Measurements from ENCODE around the gene HEXD.

DNA sequence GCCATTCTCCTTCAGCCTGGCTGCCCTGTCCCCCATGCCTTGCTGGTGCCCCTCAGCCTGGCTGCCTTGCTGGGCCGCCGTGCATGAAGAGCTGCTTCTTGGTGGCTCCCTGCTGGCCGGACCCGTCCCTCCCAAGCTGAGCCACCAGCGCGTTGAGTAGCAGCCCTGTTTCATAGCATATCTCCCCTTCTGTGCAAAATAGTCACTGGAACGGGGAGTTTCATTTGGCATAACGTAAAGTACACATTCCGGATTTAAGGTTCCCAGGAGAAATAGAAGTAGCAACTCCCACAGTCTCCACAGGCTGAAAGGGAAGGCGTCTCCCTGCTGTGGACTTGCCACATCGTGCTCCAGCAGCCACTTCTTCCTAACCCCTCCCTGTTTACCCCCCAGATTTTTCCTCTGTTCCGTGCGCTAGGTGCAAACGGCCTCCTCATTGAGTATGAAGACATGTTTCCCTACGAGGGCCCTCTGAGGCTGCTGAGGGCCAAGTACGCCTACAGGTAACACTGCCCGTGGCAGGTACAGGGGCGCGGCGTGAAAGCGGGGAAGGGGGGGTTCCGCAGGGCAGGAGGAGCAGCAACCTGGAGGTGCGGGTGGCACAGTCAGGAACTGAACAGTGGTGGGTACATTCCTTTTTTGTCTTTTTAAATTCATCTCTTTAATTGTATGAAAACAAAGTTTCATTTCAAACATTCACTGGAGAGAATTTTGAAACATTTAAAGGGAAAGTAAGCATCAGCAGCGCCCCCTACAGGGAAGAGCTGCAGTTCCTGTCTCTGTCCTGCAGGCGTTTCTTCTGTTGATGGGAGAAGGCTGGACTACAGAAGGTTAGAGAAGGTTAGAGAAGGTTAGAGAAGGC is 6.1 kb downstream of the HEXD start:
- TF ChIP-seq SUZ12 (IDR thresholded peaks at IDR 0.05) (no peak), ELF4 (IDR thresholded peaks at IDR 0.05) (no peak), HDGF (IDR thresholded peaks at IDR 0.05; ENCODE audit: borderline replicate concordance) (no peak)

Measured in HEK293T (cell line).